Tibial nerve (tissue), 4 donors: ENCODE results near the gene ALDOA. TPM values are rescaled to one million over a fixed set of nuclear protein-coding genes. Genes with fewer than 3 reads are reported as not detected.

Experiments
- DNase-seq, 2 donors: peaks; one replicate each; pipeline ENCODE4 v3.0.0-alpha.2; 2019; ENCODE audit warnings: low spot score in 2 of 2
- H3K27ac ChIP-seq, 4 donors: fragments of 200-600 bp; sonication (generic) in 3 of 4; one replicate each; pipeline ENCODE4 v1.5.1; 2017 to 2019; ENCODE audit warnings: mild to moderate bottlenecking in 1 of 4
- H3K27me3 ChIP-seq, 2 donors: fragments of 200-600 bp; sonication (generic) in 1 of 2; one replicate each; pipeline versions ENCODE4 v1.5.1 to v1.6.0; 2017 to 2019
- H3K36me3 ChIP-seq, 3 donors: fragments of 200-600 bp; sonication (generic); one replicate each; pipeline ENCODE4 v1.5.1; 2018 to 2019
- H3K4me1 ChIP-seq, 4 donors: fragments of 200-600 bp; sonication (generic) in 3 of 4; one replicate each; pipeline ENCODE4 v1.5.1; 2017 to 2019
- H3K4me3 ChIP-seq, 4 donors: fragments of 200-600 bp; sonication (generic) in 3 of 4; one replicate each; pipeline ENCODE4 v1.5.1; 2017 to 2019; ENCODE audit warnings: mild to moderate bottlenecking in 1 of 4, moderate library complexity in 1 of 4
- H3K9me3 ChIP-seq, 4 donors: fragments of 200-600 bp; sonication (generic) in 3 of 4; one replicate each; pipeline ENCODE4 v1.5.1; 2017 to 2019
- CTCF ChIP-seq, 5 experiments: fragments of 200-600 bp in 3 of 5; fragments of 450-650 bp in 2 of 5; sonication (generic) in 3 of 5; IDR thresholded peaks; one replicate each; pipeline ENCODE4 v1.5.1; 2016 to 2019; ENCODE audit warnings: antibody characterized with exemption in 5 of 5, mild to moderate bottlenecking in 3 of 5, moderate library complexity in 2 of 5
- EP300 ChIP-seq, 2 donors: sonication (generic); formaldehyde crosslinking; IDR thresholded peaks; one replicate each; pipeline ENCODE4 v1.6.1; 2017; ENCODE audit warnings: antibody characterized with exemption in 2 of 2, mild to moderate bottlenecking in 1 of 2
- POLR2A ChIP-seq, 2 donors: fragments of 450-650 bp; IDR thresholded peaks; one replicate each; pipeline ENCODE4 v1.6.1; 2017; ENCODE audit warnings: antibody characterized with exemption in 2 of 2, mild to moderate bottlenecking in 2 of 2, moderate library complexity in 2 of 2
- WGBS, 2 donors: methylation state at CpG; one replicate each; pipeline ENCODE4 v1.1.5; 2018; 5-methylcytosine and 5-hydroxymethylcytosine counted together
- total RNA-seq, 4 donors: library from RNA; depleted of rRNA; stranded (reverse); fragments of >200 nt; gene quantifications; one replicate each; pipeline ENCODE4 v1.1.0, GENCODE V29; 2016

The ALDOA gene
- total RNA-seq, 4 donors from 2014 or later: 474 to 649 (median 487) TPM

- WGBS, 2 donors: 1 to 2% methylated on average over 25 to 26 of the region's 44 CpGs
- Histone ChIP-seq H3K27me3 (no peaks in the 10 kb centered on the region), H3K27ac (peak overlapping the region; percentile 90 to 98 (median 94)), H3K4me3 (peak overlapping the region; percentile 65 to 92 (median 80)), H3K36me3 (peaks cover 3 to 44% (median 26%) of the 10 kb centered on the region in 3 donors), H3K4me1 (peaks cover 5 to 62% (median 42%) of the 10 kb centered on the region in 4 donors), H3K9me3 (no peaks in the 10 kb centered on the region)
- DNase-seq: peak in 1 of 2 donors; percentile 35
- TF ChIP-seq EP300 (IDR thresholded peaks at IDR 0.05): no peak
- TF ChIP-seq POLR2A (IDR thresholded peaks at IDR 0.05): no peak
- peak in 1 of 5 experiments; percentile 4 for TF ChIP-seq CTCF (IDR thresholded peaks at IDR 0.05)
These were observed 592 bp downstream of the ALDOA start for GRCh38 chr16:30065943-30066760.

DNA sequence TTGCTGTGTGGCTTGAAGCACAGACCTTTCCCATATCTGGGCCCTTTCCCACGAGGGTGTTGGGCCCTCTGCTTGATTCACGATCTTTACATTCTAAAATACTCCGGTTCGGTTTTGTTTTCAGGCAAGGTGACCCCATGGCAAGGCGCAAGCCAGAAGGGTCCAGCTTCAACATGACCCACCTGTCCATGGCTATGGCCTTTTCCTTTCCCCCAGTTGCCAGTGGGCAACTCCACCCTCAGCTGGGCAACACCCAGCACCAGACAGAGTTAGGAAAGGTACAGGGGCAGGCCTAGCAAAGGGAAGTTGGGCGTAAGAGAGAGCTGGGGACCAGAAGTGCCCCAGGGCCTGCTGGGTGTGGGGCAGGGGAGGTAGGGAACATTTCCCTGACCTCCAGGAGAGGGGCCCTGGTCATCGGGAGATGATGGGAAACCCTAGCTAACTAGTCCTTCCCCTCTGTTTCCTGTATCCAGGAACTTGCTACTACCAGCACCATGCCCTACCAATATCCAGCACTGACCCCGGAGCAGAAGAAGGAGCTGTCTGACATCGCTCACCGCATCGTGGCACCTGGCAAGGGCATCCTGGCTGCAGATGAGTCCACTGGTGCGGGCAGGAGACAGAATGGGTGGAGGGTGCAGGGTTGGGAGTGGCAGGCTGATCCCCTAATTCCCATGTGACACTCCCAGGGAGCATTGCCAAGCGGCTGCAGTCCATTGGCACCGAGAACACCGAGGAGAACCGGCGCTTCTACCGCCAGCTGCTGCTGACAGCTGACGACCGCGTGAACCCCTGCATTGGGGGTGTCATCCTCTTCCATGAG lies 1.4 kb downstream of the ALDOA start:
- Histone ChIP-seq H3K36me3 (peaks cover 3 to 52% (median 30%) of the 10 kb centered on the region in 3 donors), H3K27me3 (no peaks in the 10 kb centered on the region), H3K27ac (peak overlapping the region; percentile 90 to 98 (median 94)), H3K4me1 (peaks cover 5 to 62% (median 42%) of the 10 kb centered on the region in 4 donors), H3K4me3 (peak overlapping the region; percentile 65 to 92 (median 80)), H3K9me3 (no peaks in the 10 kb centered on the region)
- no peak for DNase-seq
- WGBS, 2 donors: 55 to 64% methylated on average over 12 to 18 of the region's 21 CpGs
- TF ChIP-seq CTCF (IDR thresholded peaks at IDR 0.05): no peak

- Histone ChIP-seq H3K4me3 (peak overlapping the region in 3 of 4 donors; percentile 6 to 92 (median 71)), H3K9me3 (no peaks in the 10 kb centered on the region), H3K36me3 (peaks cover 3 to 58% (median 30%) of the 10 kb centered on the region in 3 donors), H3K4me1 (peaks cover 5 to 60% (median 42%) of the 10 kb centered on the region in 4 donors), H3K27me3 (no peaks in the 10 kb centered on the region), H3K27ac (peak overlapping the region in 2 of 4 donors; percentile 96 to 98)
- TF ChIP-seq CTCF (IDR thresholded peaks at IDR 0.05): no peak
- TF ChIP-seq POLR2A (IDR thresholded peaks at IDR 0.05): no peak
- TF ChIP-seq EP300 (IDR thresholded peaks at IDR 0.05): no peak
- 76 to 88% methylated on average over 6 of the region's 6 CpGs for WGBS, 2 donors
- DNase-seq: no peak
These were observed 2.0 kb downstream of the ALDOA start for GRCh38 chr16:30067584-30067916.

DNA sequence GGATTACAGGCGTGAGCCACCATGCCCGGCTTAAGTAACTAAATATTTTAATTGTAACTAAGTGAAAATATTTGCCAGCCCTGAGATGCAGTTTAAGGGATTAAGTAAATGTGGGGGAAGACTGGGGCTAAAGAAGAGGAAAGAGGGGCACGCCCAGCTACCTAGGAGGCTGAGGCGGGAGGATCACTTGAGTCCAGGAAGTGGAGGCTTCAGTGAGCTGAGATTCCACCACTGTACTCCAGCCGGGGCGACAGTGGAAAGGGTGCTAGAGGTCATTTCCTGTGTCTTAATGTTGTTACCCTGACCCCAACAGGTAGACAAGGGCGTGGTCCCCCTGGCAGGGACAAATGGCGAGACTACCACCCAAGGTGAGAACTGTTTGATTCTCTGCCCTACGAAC lies 2.8 kb downstream of the ALDOA start:
- no peak for DNase-seq
- no peaks in the 10 kb centered on the region for H3K27me3 ChIP-seq
- H3K9me3 ChIP-seq: no peaks in the 10 kb centered on the region
- H3K4me1 ChIP-seq: peaks cover 3 to 52% (median 39%) of the 10 kb centered on the region in 4 donors
- TF ChIP-seq CTCF (IDR thresholded peaks at IDR 0.05) (no peak), EP300 (IDR thresholded peaks at IDR 0.05) (no peak), POLR2A (IDR thresholded peaks at IDR 0.05) (no peak)
- WGBS, 2 donors: 83 to 87% methylated on average over 9 of the region's 9 CpGs
- H3K36me3 ChIP-seq: peaks cover 3 to 66% (median 30%) of the 10 kb centered on the region in 3 donors
- peak overlapping the region in 1 of 4 donors; percentile 57 for H3K27ac ChIP-seq
- H3K4me3 ChIP-seq: no peak overlapping the region
